Measurements from ENCODE around the gene TRERF1.

TRERF1 gene

GRCh38 chr6:42313038-42313437 is 138.7 kb downstream of the TRERF1 start:
- no peak for DNase-seq (ENCODE audit: low read depth in 2 of 3, low spot score in 1 of 3)

- no peak for DNase-seq (ENCODE audit: low read depth in 2 of 3, low spot score in 1 of 3)
Observed at GRCh38 chr6:42307141-42307470, 144.6 kb downstream of the TRERF1 start.

DNA sequence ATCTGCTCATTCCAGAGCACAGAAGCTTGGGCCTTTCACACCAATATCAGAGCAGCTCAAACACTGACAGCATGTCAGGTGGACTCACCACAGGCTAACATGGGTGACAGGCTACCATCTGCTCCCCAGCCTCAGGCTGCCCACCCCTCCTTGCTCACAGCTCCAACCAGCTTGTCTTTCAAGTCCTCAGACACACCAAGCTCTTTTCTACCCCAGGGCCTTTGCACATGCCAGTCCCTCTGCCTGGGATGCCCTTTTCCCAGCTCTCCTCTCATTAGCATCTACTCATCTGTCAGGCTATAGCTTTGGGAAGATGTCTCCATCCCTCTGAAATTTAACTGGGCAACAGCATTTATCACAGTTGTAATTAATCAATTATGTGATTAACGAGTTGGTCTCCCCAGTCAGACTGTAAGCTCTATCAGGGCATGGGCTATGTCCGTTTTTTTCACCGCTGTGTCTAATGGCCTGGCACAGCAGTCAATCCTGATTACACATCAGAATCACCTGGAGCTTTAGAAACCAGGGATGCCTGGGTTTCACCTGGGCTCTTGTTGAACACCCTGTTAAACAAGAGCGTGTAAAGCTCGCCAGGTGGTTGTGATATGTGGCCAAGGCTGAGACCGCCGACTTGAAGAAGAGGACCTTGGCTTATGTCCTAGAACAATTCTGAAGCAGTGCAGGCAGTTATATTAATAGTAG is 145.1 kb downstream of the TRERF1 start:
- no peak for DNase-seq (ENCODE audit: low read depth in 2 of 3, low spot score in 1 of 3)

DNA sequence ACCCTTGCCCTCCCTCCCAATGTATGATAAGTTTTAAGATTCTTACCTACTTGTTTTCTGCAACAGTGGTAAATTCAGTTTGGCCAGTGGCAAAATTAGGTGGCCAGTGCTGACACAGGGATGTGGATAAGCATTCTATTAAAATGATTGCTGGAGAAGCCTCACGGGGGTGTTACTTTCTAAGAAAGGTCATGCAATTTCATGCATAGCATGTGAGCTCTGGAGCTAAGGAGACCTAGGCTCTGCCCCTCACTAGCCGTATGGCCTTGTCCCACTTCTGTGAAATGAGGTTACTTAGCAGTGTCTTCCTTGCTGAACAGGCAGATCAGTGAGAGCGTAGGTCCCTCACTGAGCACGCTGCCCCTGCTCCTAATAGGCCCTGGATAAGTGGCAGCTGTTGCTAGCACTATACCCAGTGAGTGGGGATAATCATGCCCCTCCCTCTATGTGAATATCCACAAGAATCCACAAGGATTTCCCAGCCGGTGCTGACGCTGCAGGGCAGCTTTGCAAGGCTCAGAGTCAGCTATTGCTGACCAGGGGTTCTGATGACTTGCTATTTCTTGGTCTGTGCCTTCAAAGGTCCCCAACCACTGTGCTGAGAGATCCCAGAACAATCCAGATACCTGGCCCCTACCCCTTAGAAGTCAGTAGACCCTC is 147.5 kb downstream of the TRERF1 start:
- DNase-seq (ENCODE audit: low read depth in 2 of 3, low spot score in 1 of 3) = no peak

GRCh38 chr6:42302411-42302810 is 149.3 kb downstream of the TRERF1 start:
- no peak for DNase-seq (ENCODE audit: low read depth in 2 of 3, low spot score in 1 of 3)

DNA sequence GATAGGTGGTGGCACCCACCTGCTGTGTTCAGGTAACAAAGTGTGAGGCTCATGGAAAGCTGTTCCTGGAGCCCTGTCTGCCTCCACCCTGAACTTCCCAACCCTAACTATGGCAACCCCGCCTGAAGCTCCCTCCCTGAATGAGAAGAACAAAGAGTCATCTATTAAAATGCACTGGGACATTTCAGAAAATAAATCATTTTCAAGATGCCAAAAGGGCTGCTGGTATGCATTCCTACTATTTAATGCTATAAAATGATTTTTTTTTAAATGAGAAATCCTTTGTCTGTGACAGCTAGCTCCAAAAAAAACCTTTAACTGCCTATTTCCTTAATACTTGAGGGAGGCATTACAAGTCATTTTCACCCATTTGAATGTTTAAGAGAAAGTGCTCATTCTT is 149.7 kb downstream of the TRERF1 start:
- no peak for DNase-seq (ENCODE audit: low read depth in 2 of 3, low spot score in 1 of 3)

DNA sequence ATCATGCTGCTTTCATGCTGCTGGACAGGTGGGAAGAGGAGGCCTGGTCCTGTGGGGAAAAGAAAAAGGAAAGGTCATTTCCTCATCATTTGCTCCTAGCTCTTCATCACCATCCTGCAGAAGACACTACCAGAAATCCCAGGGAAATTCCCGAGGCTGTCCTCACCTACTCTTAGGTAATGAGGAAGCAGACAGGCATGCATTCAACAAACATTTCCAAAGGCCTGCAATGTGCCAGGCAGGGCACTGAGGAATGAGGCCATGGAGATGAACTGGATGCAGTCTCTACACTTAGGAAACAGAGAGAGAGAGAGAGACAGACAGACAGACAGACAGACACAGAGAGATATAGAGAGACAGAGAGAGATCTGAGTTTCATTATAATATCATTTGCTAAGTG is 151.0 kb downstream of the TRERF1 start:
- no peak for DNase-seq (ENCODE audit: low read depth in 2 of 3, low spot score in 1 of 3)

DNA sequence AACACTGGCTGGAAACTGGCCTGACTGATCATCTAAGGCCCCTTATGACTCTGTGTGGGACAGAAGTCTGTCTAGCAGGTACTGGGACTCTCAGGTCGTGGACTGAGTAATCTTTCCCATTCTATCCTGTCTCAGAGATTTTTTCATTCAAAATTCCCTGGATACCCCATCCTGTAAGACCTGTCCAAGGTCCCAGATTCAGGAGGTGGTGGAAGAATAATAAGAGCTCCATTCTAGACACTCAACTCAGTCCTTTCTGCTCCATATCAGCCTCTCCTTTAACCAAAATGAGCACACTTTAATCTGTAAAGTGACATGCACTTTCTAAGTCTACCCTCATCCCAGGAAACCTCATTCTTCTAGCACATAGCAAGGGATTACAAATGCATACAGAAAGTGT is 151.5 kb downstream of the TRERF1 start:
- no peak for DNase-seq (ENCODE audit: low read depth in 2 of 3, low spot score in 1 of 3)

GRCh38 chr6:42297661-42298060 is 154.1 kb downstream of the TRERF1 start:
- no peak for DNase-seq (ENCODE audit: low read depth in 2 of 3, low spot score in 1 of 3)

DNA sequence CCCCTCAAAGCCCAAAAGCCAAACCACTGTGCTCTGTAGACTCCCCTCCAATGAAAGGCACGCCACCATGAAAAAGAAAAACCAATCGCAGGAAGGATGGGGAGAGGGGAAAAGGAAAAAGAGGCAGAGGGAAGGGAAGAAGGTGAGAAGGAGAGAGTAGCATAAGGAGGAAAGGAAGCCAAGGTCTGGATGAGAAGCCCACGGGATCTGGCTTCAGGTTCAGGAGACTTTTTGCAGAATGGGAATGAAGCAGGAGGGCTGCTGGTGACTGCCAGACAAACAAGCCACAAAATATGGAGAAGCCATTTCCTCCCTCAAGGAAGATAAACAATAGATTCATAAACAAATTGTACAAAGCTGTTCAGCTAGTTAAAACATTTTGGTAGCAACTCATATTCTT is 155.1 kb downstream of the TRERF1 start:
- DNase-seq (ENCODE audit: low read depth in 2 of 3, low spot score in 1 of 3) = no peak

GRCh38 chr6:42295677-42296076 is 156.0 kb downstream of the TRERF1 start:
- no peak for DNase-seq (ENCODE audit: low read depth in 2 of 3, low spot score in 1 of 3)

DNA sequence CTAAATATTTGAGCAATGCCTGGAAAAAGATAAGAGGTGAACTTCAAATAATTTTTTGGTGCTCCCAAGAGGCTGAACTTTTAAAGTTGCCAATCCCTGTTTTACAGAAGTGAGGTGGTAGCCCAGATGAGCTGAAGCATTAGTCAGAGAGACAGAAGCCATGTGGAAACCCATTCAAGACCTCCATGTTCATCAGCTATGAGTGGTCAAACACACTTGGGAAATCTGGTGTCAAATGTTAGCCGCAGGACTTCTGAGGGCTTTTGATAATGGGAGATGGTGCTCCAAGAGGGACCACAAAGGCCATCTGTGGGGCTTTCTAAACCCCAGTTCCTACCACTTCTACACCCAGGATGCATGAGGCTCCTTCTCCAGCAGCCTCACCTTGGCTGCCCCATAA is 156.5 kb downstream of the TRERF1 start:
- DNase-seq (ENCODE audit: low read depth in 2 of 3, low spot score in 1 of 3) = no peak

GRCh38 chr6:42294759-42295158 is 157.0 kb downstream of the TRERF1 start:
- DNase-seq (ENCODE audit: low read depth in 2 of 3, low spot score in 1 of 3) = no peak

- DNase-seq (ENCODE audit: low read depth in 2 of 3, low spot score in 1 of 3) = no peak
Observed at GRCh38 chr6:42293386-42293977, 158.2 kb downstream of the TRERF1 start.

GRCh38 chr6:42292004-42292740 is 159.6 kb downstream of the TRERF1 start:
- no peak for DNase-seq (ENCODE audit: low read depth in 2 of 3, low spot score in 1 of 3)

GRCh38 chr6:42287756-42288155 is 164.0 kb downstream of the TRERF1 start:
- no peak for DNase-seq (ENCODE audit: low read depth in 2 of 3, low spot score in 1 of 3)

- DNase-seq (ENCODE audit: low read depth in 2 of 3, low spot score in 1 of 3) = no peak
Observed at GRCh38 chr6:42281570-42281969, 170.2 kb downstream of the TRERF1 start.

- no peak for DNase-seq (ENCODE audit: low read depth in 2 of 3, low spot score in 1 of 3)
Observed at GRCh38 chr6:42280966-42281533, 170.7 kb downstream of the TRERF1 start.

GRCh38 chr6:42279966-42280629 is 171.6 kb downstream of the TRERF1 start:
- DNase-seq (ENCODE audit: low read depth in 2 of 3, low spot score in 1 of 3) = no peak

DNA sequence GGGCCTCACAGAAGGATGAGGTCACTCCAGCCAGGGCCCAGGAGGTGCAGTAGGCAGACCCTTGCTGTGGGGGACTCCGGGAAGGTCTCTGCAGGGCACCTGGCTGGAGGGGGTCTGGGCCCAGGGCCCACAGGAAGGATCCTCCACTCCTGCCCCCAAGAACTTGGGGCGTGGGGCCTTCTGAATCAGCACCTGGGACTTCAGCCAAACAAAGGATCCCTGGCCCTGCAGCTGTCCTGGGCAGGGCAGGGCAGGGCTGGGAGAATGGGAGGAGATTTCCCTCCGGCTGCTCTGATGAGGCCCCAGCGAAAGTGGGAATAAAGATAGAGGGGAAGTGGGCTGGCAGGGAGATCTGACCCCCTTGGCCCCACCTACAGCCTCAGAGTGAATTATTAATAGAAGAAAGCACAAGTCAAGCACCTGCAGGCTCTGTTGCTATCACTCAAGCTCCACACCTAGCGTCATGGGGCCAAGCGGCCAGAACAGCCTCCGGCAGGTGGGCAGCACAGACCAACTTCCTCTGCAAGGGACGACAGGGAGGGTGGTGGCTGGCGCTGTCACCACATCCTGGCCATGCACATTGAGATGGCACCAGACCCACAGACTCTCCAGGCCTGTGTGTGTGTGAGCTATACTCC is 172.5 kb downstream of the TRERF1 start:
- DNase-seq (ENCODE audit: low read depth in 2 of 3, low spot score in 1 of 3) = no peak
